Sciatic nerve (tissue), 2 donors: ENCODE measurements around the gene IL1RL2. TPM values are rescaled to one million over a fixed set of nuclear protein-coding genes. Genes with fewer than 3 reads are reported as not detected.

Source experiments
- ATAC-seq: fragments of 200-7000 bp; cut with Tn5 transposase; one replicate; pipeline ENCODE4 v1.9.1; 2020; ENCODE audit warnings: mild to moderate bottlenecking, moderate library complexity
- DNase-seq: peaks from one replicate; pipeline ENCODE4 v3.0.0-alpha.2; 2020; ENCODE audit warnings: low spot score
- intact Hi-C: fragments of 100-400 bp; cut with DNase I; formaldehyde crosslinking; loops from one replicate; pipeline ENCODE4 v1.14.2; 2022
- total RNA-seq: library from RNA; stranded (reverse); fragmentation: NEBNext Ultra II Directional; extraction: Animal tissue kit (Norgen Biotek cat#: 25700); gene quantifications from one replicate; pipeline ENCODE4 v1.2.1, GENCODE V29; 2021
- donor health status: DM: no; HTN: no; CAD: no.
- donor health status: DM: no; HTN: no; CAD: no.

Gene IL1RL2
- total RNA-seq, 1 donor from 2014 or later = not detected

- ATAC-seq (peak; percentile 87), DNase-seq (peak; percentile 72)
- intact Hi-C loops = loop anchor here (5.0 kb wide), 1 partner anchor 1285 kb away; no protein-coding TSS in a partner anchor
Measured at GRCh38 chr2:102187496-102188150, 800 bp downstream of the IL1RL2 start.

- ATAC-seq = no peak
- intact Hi-C loops = no loop called here
Measured at GRCh38 chr2:102190430-102191107, 3.7 kb downstream of the IL1RL2 start.

DNA sequence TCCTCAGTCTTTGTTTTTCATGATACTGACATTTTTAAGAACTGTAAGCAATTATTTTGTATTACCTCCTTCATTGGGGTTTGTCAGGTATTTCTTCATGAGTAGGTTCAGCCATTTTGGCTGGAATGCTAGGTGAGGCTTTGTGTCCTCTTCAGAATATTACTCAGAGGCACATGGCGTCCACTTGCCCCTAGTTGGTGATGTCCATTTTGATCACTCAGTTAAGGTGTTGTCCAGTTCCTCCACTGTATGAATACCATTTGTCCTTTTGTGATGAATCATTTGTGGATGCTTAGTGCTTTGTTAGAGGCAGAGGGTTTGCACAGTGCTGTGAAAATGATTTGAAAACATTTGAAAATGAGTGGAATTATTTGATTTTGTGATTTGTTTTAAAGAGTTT lies 4.7 kb downstream of the IL1RL2 start:
- intact Hi-C loops = no loop called here

More at GRCh38 chr2:102190430-102191107, 3.7 kb downstream of the IL1RL2 start:
- no peak for DNase-seq

GRCh38 chr2:102193074-102193473 lies 6.3 kb downstream of the IL1RL2 start:
- intact Hi-C loops = no loop called here
- ATAC-seq (no peak), DNase-seq (no peak)

More for the DNA sequence above, 4.7 kb downstream of the IL1RL2 start:
- DNase-seq = no peak
- no peak for ATAC-seq

DNA sequence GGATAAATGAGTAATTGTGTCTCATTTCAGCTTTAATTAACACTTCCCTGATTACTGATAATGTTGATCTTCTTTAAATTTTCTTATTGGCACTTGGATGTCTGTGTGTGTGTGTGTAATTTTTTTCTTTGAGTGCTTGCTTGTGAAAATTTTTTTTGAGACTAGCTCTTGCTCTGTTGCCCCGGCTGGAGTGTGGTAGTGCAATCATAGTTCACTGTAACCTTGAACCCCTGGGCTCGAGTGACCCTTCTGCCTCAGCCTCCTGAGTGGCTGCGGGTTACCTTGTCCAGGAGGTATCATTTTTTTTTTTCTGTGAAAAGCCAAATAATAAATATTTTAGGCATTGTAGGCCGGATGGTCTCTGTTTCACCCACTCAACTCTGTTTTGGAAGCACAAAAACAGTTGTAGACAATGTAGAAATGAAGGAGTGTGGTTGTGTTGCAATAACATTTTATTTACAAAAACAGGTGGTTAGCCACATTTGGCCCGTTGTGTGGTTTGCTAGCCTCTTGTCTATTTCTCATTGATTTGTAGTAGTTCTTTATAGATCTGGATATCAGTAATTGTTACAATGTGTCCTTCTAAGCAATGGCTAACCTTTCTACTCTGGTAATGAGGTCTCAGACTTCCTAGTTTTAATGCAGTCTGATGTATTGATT lies 7.9 kb downstream of the IL1RL2 start:
- DNase-seq (no peak), ATAC-seq (no peak)
- intact Hi-C loops = no loop called here

DNA sequence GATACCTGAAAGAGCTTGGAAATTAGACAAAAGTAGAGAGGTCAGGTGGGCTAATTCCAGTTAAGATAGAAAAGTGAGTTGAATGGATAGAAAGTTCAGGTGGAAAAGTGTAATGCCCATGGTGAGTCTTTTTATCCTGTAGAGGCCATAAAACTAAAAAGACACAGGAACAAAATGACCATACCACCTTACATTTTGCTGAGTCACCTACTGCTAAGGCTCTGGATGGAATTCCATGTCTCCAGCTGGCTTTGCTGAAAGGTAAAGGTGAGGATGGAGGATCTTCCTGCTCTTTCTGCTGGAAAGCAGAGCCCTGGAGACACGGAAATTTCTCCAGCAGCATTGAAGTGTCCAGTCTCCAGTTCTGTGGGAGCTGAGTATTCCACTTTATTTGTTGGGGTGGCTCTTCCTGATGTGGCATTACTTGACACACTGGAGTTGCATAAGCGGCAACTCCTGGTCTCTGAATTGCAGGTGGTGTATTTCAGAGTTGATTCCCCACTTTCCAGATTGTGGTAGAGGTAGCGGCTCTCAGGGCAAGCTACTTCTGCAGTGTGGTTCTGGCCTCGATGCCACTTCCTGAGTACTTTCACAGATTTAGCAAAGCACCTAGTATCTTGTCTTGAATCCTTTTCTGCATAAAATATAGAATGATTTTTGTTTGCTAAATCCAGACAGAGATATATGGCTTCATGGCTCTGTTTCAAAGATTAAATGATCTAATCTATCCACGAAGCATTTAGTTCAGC lies 10.7 kb downstream of the IL1RL2 start:
- intact Hi-C loops = no loop called here
- DNase-seq (no peak), ATAC-seq (no peak)

DNA sequence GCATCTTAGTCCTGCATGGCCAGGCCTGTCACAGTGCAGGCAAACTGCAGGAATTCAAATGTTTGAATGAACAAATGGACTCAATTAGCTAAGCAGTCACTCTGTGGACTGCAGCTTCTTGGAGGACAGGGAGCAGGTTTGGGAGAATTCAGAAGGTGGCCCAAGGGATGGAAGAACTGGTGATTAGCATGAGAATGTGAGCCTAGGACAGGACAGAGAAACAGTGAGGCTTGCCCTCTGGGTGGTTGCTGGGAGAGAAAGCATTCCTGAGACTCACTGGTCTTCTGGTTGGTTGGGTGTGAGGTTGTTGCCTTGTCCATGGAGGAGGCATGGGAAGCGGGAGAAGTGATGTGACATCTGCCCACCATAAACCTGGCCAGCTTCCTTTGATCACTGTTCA lies 13.7 kb downstream of the IL1RL2 start:
- no peak for DNase-seq
- ATAC-seq = no peak
- intact Hi-C loops = no loop called here

DNA sequence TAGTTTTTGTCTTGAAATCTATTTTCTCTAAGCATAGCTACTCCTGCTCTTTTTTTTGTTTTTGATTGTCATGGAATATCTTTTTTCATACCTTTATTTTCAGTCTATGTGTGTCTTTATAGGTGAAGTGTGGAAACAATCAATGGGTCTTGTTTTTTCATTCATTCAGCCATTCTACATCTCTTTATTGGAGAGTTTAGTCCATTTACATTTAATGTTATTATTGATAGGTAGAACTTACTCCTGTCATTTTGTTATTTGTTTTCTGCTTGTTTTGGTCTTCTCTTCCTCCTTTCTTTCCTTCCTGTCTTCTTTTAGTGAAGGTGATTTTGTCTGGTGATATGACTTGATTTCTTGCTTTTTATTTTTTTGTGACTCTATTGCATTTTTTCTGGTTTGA lies 17.8 kb downstream of the IL1RL2 start:
- intact Hi-C loops = no loop called here
- DNase-seq (no peak), ATAC-seq (no peak)

DNA sequence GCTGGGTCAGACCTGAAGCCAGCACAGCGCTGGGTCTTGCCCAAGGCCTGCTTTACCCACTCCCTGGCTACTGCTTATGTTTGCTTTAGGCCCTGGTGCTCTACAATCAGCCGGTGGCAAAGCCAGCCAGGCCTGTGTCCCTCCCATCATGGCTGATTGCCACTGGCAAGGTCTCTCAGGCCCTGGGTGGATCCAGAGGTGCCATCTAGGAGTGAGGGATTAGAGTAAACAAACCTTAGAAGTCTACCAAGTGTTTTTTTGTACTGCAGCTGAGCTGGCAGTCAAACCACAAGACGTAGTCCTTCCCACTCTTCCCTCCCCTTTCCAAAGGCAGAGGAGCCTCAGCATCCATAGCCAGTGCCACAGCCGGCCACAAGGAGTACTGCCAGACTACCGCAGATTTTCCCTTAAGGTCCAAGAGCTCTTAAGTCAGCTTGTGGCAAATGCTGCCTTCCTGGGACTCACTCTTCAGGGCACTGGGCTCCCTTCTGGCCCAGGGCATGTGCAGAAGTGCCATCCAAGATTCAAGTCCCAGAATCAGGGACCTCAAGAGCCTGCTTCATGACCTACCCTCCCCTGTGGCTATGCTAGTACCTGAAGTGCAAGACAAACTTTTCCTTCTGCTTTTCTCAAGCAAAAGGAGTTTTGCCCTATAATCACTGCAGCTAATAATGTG lies 20.0 kb downstream of the IL1RL2 start:
- intact Hi-C loops = no loop called here
- DNase-seq = no peak
- no peak for ATAC-seq

- ATAC-seq (no peak), DNase-seq (no peak)
- intact Hi-C loops = no loop called here
Measured at GRCh38 chr2:102208774-102209173, 22.0 kb downstream of the IL1RL2 start.

- no peak for ATAC-seq
- no peak for DNase-seq
- intact Hi-C loops = no loop called here
Measured at GRCh38 chr2:102209474-102209873, 22.7 kb downstream of the IL1RL2 start.

GRCh38 chr2:102217032-102217431 lies 30.2 kb downstream of the IL1RL2 start:
- intact Hi-C loops = no loop called here
- no peak for ATAC-seq
- no peak for DNase-seq

DNA sequence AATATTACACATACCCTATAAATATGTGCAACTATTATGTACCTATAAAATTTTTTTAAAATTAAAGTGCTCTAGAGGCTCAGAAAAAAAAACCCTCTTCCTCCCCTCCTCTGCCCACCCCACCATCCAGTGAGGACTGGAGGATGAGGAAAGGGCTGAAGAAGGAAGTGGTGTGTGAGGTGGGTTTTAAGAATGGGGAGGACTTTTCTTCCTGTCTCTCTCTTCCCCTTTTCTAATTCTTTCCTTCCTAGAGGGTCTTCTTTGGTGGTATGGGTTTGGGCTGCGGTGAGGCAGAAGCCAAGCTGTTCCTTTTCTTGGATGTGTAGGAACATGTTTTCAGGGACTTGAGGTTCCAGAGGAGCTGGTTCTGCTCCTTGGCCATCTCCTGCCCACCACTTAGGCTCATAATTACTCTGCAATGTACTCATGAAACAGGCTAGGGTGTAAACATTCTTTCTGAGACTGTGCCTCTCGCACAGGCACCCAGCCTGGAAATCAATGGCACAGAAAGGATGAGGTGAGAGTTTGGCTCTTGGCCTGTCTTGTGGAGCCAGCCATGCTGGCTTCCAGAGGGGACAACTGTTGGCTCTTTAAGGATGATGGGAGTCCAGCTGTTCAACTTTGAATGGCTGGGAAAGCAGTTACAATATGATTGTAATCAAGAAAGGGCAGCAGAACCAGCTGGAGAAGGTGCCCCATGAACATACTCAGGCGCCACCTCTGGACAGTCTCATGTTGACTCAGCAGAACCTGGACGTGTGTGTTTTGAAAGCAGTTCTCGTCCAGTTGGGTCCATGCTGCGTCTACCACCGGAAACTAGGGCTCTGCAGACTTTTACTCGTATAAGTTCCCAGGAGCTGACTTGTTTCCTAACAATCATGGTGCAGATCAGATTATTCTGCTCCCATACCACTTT lies 38.3 kb downstream of the IL1RL2 start:
- no peak for ATAC-seq

GRCh38 chr2:102226171-102226570 lies 39.3 kb downstream of the IL1RL2 start:
- intact Hi-C loops = no loop called here
- ATAC-seq = no peak

More for the DNA sequence above, 38.3 kb downstream of the IL1RL2 start:
- intact Hi-C loops = no loop called here
- DNase-seq = no peak

GRCh38 chr2:102226612-102227391 lies 40.0 kb downstream of the IL1RL2 start:
- intact Hi-C loops = no loop called here
- ATAC-seq (no peak), DNase-seq (no peak)

More at GRCh38 chr2:102226171-102226570, 39.3 kb downstream of the IL1RL2 start:
- no peak for DNase-seq

- intact Hi-C loops = no loop called here
- no peak for DNase-seq
- no peak for ATAC-seq
Measured at GRCh38 chr2:102229141-102229769, 42.4 kb downstream of the IL1RL2 start.

DNA sequence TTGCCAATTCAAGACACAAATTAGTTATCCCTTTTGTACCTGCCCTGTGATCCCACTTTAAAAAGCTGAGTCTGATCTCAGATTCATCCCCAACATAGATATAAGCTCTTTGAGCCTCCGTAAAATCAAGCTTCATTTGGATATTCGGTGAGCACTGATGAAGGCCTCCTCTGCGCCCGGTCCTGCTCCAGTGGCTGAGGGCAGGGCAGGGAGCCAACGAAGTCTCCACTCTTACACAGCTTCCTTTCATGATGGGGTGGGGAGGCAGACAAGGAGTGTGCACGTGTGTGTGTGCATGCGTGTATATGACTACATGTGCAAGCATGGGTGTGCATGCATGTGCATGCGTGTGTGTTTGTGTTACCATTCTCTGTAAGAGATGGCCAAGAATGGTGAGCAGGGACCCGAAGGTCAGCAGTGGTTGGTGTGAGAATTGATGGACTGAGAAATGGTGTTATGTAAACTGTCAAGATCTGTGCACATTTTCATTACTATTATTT lies 43.6 kb downstream of the IL1RL2 start:
- DNase-seq (no peak), ATAC-seq (no peak)
- intact Hi-C loops = no loop called here
